ENCODE data around the gene LRBA. TPM values are rescaled to one million over a fixed set of nuclear protein-coding genes. Genes with fewer than 3 reads are reported as not detected.

The LRBA gene
- total RNA-seq, 1 experiment from 2014 or later, result 55.3 TPM

DNA sequence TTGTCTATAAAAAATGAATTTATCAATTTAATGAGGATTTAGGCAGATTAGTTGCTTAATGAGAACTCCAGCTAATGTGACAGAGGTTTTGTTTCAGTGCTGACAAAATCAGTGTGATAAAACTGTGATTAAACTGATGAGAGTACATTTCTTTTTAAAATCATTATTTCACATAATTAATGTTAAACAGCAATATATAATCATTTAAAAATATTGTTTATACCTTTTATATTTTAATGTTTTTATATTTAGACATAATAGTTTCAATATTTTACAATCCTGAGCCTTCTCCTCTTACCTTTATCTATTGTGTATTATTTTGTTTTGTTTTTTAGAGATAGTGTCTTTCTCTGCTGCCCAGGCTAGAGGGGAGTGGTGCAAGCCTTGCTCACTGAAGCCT is 480.3 kb downstream of the LRBA start:
- H3K56ac ChIP-seq (ENCODE audit: insufficient read length, low read depth, low read length), result no peak overlapping the region
- no peak overlapping the region for H2BK5ac ChIP-seq (ENCODE audit: insufficient read length, low read length)
- no peaks in the 10 kb centered on the region for H3K79me2 ChIP-seq (ENCODE audit: insufficient read depth, low read length)
- no peaks in the 10 kb centered on the region for H3K9me3 ChIP-seq (ENCODE audit: control insufficient read depth, low read depth, low read length)
- H4K91ac ChIP-seq (ENCODE audit: insufficient read length, low read depth, low read length), result no peak overlapping the region
- no peaks in the 10 kb centered on the region for H3K4me1 ChIP-seq (ENCODE audit: insufficient read depth, low read length)
- no peak overlapping the region for H2BK15ac ChIP-seq (ENCODE audit: low read depth, low read length)
- no peak overlapping the region for H3K27ac ChIP-seq (ENCODE audit: insufficient read length, low read depth, low read length)
- H3K4me2 ChIP-seq (ENCODE audit: insufficient read depth, insufficient read length, low read length), result no peak overlapping the region
- H3K23ac ChIP-seq (ENCODE audit: insufficient read length, low read depth, low read length), result no peak overlapping the region
- no peak for DNase-seq
- H2BK120ac ChIP-seq (ENCODE audit: low read depth, low read length, poor library complexity, severe bottlenecking), result no peak overlapping the region
- Mint-ChIP-seq H3K36me3 (ENCODE audit: insufficient read depth in 1 of 3, low read depth in 3 of 3) (no peaks in the 10 kb centered on the region), H3K27me3 (ENCODE audit: low read depth) (no peaks in the 10 kb centered on the region), H3K9me3 (no peaks in the 10 kb centered on the region), H3K27ac (peak overlapping the region in 1 of 3 experiments; percentile 25; a peak in 1 of 7 replicates), H3K4me1 (peaks cover 6 to 17% of the 10 kb centered on the region in 2 experiments), H3K4me3 (no peak overlapping the region)
- no peaks in the 10 kb centered on the region for H4K20me1 ChIP-seq (ENCODE audit: control insufficient read depth, insufficient read depth, insufficient read length)
- H3K27me3 ChIP-seq (ENCODE audit: insufficient read depth, low read length), result no peaks in the 10 kb centered on the region
- TF ChIP-seq, protein P1, sequence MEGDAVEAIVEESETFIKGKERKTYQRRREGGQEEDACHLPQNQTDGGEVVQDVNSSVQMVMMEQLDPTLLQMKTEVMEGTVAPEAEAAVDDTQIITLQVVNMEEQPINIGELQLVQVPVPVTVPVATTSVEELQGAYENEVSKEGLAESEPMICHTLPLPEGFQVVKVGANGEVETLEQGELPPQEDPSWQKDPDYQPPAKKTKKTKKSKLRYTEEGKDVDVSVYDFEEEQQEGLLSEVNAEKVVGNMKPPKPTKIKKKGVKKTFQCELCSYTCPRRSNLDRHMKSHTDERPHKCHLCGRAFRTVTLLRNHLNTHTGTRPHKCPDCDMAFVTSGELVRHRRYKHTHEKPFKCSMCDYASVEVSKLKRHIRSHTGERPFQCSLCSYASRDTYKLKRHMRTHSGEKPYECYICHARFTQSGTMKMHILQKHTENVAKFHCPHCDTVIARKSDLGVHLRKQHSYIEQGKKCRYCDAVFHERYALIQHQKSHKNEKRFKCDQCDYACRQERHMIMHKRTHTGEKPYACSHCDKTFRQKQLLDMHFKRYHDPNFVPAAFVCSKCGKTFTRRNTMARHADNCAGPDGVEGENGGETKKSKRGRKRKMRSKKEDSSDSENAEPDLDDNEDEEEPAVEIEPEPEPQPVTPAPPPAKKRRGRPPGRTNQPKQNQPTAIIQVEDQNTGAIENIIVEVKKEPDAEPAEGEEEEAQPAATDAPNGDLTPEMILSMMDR (conservative IDR thresholded peaks at IDR 0.05), result no peak
- H3K18ac ChIP-seq (ENCODE audit: insufficient read length, low read depth, low read length), result no peak overlapping the region
- no peak overlapping the region for H4K5ac ChIP-seq (ENCODE audit: insufficient read length, low read depth, low read length)
- no peak overlapping the region for H4K8ac ChIP-seq (replicated peaks; ENCODE audit: insufficient read length, low read depth, low read length)
- H3K14ac ChIP-seq (ENCODE audit: insufficient read depth, low read length), result no peak overlapping the region
- H3K23me2 ChIP-seq (ENCODE audit: insufficient read length, low read depth, low read length, poor library complexity, severe bottlenecking), result no peaks in the 10 kb centered on the region
- no peak overlapping the region for H3K4ac ChIP-seq (ENCODE audit: low read depth, low read length)
- no peak overlapping the region for H2AK5ac ChIP-seq (ENCODE audit: insufficient read length, low read length)
- H2AFZ ChIP-seq (ENCODE audit: low read length), result no peak overlapping the region
- H2BK12ac ChIP-seq (ENCODE audit: insufficient read length, low read depth, low read length), result no peak overlapping the region
- no peak overlapping the region for H2BK20ac ChIP-seq (ENCODE audit: low read depth, low read length, poor library complexity, severe bottlenecking)
- H3K79me1 ChIP-seq (ENCODE audit: insufficient read depth, low read depth, low read length, poor library complexity, severe bottlenecking), result no peaks in the 10 kb centered on the region
- H3K9ac ChIP-seq (ENCODE audit: extremely low read depth, insufficient read length, low read length), result no peak overlapping the region
- no peak overlapping the region for H3T11ph ChIP-seq (ENCODE audit: low read length)
